Nasal cavity respiratory epithelium epithelial cell of viscerocranial mucosa (primary cell): Measurements from ENCODE around the gene ANKRD36B. TPM values are rescaled to one million over a fixed set of nuclear protein-coding genes. Genes with fewer than 3 reads are reported as not detected.

ENCODE experiments used
- total RNA-seq: library from RNA; depleted of rRNA; stranded (reverse); fragments of >200 nt; gene quantifications from 2 replicates; pipeline ENCODE4 v1.2.3, GENCODE V29; 2014

Gene ANKRD36B
- 5.8 and 23.4 TPM in 2 replicates for total RNA-seq

GRCh38 chr2:97589598-97590510 lies at the start of gene ANKRD36B:
ANKRD36B (minus strand) TSS chr2:97589877; CDS start chr2:97589685, 192 bp downstream.

Other genes with a start within 250 kb of the ANKRD36B start
- 231 and 435 TPM in 2 replicates for gene COX5B, start 56.2 kb upstream of the ANKRD36B start, total RNA-seq
- 28.4 and 37.8 TPM in 2 replicates for gene ACTR1B, start 74.2 kb upstream of the ANKRD36B start, total RNA-seq
- 1.0 and 3.1 TPM in 2 replicates for gene C2orf92, start 79.8 kb upstream of the ANKRD36B start, total RNA-seq
- gene ZAP70, start 123.7 kb upstream of the ANKRD36B start, total RNA-seq: 0.07 TPM in 1 of 2 replicates, not detected in the other